Retinal pigment epithelial cell (primary cell): ENCODE data around the gene GDAP2.

Experiments
- DNase-seq: peaks from one replicate; pipeline ENCODE4 v3.0.0-alpha.2; 2010; ENCODE audit warnings: low read depth
- H3K4me3 ChIP-seq: 2 replicates; pipeline ENCODE4 v1.5.1; 2011; ENCODE audit warnings: mild to moderate bottlenecking, low read length, control low read depth, moderate library complexity
- TF ChIP-seq, protein P1 (sequence below): conservative IDR thresholded peaks from 2 replicates; pipeline ENCODE4 v1.5.1; 2011; ENCODE audit warnings: low read depth, low read length, control low read depth, inconsistent platforms

Gene GDAP2

GRCh38 chr1:117814856-117815797 lies 114.3 kb downstream of the GDAP2 start:
- no peak overlapping the region for H3K4me3 ChIP-seq
- no peak for DNase-seq
- TF ChIP-seq, protein P1, sequence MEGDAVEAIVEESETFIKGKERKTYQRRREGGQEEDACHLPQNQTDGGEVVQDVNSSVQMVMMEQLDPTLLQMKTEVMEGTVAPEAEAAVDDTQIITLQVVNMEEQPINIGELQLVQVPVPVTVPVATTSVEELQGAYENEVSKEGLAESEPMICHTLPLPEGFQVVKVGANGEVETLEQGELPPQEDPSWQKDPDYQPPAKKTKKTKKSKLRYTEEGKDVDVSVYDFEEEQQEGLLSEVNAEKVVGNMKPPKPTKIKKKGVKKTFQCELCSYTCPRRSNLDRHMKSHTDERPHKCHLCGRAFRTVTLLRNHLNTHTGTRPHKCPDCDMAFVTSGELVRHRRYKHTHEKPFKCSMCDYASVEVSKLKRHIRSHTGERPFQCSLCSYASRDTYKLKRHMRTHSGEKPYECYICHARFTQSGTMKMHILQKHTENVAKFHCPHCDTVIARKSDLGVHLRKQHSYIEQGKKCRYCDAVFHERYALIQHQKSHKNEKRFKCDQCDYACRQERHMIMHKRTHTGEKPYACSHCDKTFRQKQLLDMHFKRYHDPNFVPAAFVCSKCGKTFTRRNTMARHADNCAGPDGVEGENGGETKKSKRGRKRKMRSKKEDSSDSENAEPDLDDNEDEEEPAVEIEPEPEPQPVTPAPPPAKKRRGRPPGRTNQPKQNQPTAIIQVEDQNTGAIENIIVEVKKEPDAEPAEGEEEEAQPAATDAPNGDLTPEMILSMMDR = no peak
